SK-N-SH treated with all-trans-retinoic acid at 6 μM for 48 hours (cell line): ENCODE measurements around the gene OR5K3.

Source experiments
- ARNTL ChIP-seq: fragments of 450-650 bp; formaldehyde crosslinking; IDR thresholded peaks from 2 replicates; pipeline ENCODE4 v1.5.0; 2020; ENCODE audit warnings: low read depth, mild to moderate bottlenecking, moderate library complexity, borderline replicate concordance
- GLIS3 ChIP-seq: fragments of 250-450 bp; sonication (Bioruptor Pico); IDR thresholded peaks from 2 replicates; pipeline ENCODE4 v1.5.0; 2020; ENCODE audit warnings: mild to moderate bottlenecking, moderate library complexity
- ISL1 ChIP-seq: fragments of 250-450 bp; sonication (Bioruptor Pico); IDR thresholded peaks from 2 replicates; pipeline ENCODE4 v2.1.2; 2022; ENCODE audit warnings: mild to moderate bottlenecking, moderate library complexity
- OSR1 ChIP-seq: fragments of 250-450 bp; sonication (Bioruptor Pico); IDR thresholded peaks from 2 replicates; pipeline ENCODE4 v1.8.0; 2022; ENCODE audit warnings: moderate library complexity, mild to moderate bottlenecking, inconsistent platforms
- SNAI2 ChIP-seq: fragments of 250-450 bp; sonication (Bioruptor Pico); IDR thresholded peaks from 2 replicates; pipeline ENCODE4 v1.5.0; 2020; ENCODE audit warnings: mild to moderate bottlenecking, moderate library complexity
- ZFP3 ChIP-seq: fragments of 250-450 bp; sonication (Bioruptor Pico); IDR thresholded peaks from 2 replicates; pipeline ENCODE4 v1.5.0; 2020; ENCODE audit warnings: mild to moderate bottlenecking, moderate library complexity
- ZFP30 ChIP-seq: fragments of 450-650 bp; formaldehyde crosslinking; IDR thresholded peaks from 2 replicates; pipeline ENCODE4 v1.5.0; 2022; ENCODE audit warnings: mild to moderate bottlenecking, moderate library complexity
- ZNF70 ChIP-seq: fragments of 450-650 bp; formaldehyde crosslinking; IDR thresholded peaks from 2 replicates; pipeline ENCODE4 v1.5.0; 2020; ENCODE audit warnings: mild to moderate bottlenecking, moderate library complexity
- ZNF8 ChIP-seq: fragments of 450-650 bp; formaldehyde crosslinking; IDR thresholded peaks from 2 replicates; pipeline ENCODE4 v1.5.0; 2020; ENCODE audit warnings: mild to moderate bottlenecking, moderate library complexity
- TF ChIP-seq, protein P1 (sequence below): fragments of 250-450 bp; sonication (Bioruptor Pico); IDR thresholded peaks from 2 replicates; pipeline ENCODE4 v1.8.0; 2021; ENCODE audit warnings: low read depth, mild to moderate bottlenecking, moderate library complexity, borderline replicate concordance
- TF ChIP-seq, protein P2 (sequence below): fragments of 250-450 bp; sonication (Bioruptor Pico); IDR thresholded peaks from 2 replicates; pipeline ENCODE4 v1.8.0; 2020; ENCODE audit warnings: mild to moderate bottlenecking, moderate library complexity, borderline replicate concordance
- TF ChIP-seq, protein P3 (sequence below): fragments of 250-450 bp; sonication (Bioruptor Pico); IDR thresholded peaks from 2 replicates; pipeline ENCODE4 v1.5.0; 2020; ENCODE audit warnings: mild to moderate bottlenecking, moderate library complexity
- TF ChIP-seq, protein P4 (sequence below): fragments of 250-450 bp; sonication (Bioruptor Pico); IDR thresholded peaks from 2 replicates; pipeline ENCODE4 v1.5.1; 2020; ENCODE audit warnings: low read depth, mild to moderate bottlenecking, moderate library complexity

GRCh38 chr3:98350082-98350481, 40.4 kb upstream of the OR5K3 start:
- TF ChIP-seq, protein P1, sequence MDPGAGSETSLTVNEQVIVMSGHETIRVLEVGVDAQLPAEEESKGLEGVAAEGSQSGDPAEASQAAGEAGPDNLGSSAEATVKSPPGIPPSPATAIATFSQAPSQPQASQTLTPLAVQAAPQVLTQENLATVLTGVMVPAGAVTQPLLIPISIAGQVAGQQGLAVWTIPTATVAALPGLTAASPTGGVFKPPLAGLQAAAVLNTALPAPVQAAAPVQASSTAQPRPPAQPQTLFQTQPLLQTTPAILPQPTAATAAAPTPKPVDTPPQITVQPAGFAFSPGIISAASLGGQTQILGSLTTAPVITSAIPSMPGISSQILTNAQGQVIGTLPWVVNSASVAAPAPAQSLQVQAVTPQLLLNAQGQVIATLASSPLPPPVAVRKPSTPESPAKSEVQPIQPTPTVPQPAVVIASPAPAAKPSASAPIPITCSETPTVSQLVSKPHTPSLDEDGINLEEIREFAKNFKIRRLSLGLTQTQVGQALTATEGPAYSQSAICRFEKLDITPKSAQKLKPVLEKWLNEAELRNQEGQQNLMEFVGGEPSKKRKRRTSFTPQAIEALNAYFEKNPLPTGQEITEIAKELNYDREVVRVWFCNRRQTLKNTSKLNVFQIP (CRISPR knock-in tag) = no peak
- TF ChIP-seq ARNTL (CRISPR knock-in tag) (no peak), ZFP30 (CRISPR knock-in tag) (no peak), SNAI2 (CRISPR knock-in tag) (no peak), ZNF70 (no peak), ISL1 (CRISPR knock-in tag) (no peak), OSR1 (CRISPR knock-in tag) (no peak), GLIS3 (no peak), ZFP3 (CRISPR knock-in tag) (no peak), ZNF8 (CRISPR knock-in tag) (no peak)
- TF ChIP-seq, protein P2, sequence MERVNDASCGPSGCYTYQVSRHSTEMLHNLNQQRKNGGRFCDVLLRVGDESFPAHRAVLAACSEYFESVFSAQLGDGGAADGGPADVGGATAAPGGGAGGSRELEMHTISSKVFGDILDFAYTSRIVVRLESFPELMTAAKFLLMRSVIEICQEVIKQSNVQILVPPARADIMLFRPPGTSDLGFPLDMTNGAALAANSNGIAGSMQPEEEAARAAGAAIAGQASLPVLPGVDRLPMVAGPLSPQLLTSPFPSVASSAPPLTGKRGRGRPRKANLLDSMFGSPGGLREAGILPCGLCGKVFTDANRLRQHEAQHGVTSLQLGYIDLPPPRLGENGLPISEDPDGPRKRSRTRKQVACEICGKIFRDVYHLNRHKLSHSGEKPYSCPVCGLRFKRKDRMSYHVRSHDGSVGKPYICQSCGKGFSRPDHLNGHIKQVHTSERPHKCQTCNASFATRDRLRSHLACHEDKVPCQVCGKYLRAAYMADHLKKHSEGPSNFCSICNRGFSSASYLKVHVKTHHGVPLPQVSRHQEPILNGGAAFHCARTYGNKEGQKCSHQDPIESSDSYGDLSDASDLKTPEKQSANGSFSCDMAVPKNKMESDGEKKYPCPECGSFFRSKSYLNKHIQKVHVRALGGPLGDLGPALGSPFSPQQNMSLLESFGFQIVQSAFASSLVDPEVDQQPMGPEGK (CRISPR knock-in tag) = no peak
- TF ChIP-seq, protein P3, sequence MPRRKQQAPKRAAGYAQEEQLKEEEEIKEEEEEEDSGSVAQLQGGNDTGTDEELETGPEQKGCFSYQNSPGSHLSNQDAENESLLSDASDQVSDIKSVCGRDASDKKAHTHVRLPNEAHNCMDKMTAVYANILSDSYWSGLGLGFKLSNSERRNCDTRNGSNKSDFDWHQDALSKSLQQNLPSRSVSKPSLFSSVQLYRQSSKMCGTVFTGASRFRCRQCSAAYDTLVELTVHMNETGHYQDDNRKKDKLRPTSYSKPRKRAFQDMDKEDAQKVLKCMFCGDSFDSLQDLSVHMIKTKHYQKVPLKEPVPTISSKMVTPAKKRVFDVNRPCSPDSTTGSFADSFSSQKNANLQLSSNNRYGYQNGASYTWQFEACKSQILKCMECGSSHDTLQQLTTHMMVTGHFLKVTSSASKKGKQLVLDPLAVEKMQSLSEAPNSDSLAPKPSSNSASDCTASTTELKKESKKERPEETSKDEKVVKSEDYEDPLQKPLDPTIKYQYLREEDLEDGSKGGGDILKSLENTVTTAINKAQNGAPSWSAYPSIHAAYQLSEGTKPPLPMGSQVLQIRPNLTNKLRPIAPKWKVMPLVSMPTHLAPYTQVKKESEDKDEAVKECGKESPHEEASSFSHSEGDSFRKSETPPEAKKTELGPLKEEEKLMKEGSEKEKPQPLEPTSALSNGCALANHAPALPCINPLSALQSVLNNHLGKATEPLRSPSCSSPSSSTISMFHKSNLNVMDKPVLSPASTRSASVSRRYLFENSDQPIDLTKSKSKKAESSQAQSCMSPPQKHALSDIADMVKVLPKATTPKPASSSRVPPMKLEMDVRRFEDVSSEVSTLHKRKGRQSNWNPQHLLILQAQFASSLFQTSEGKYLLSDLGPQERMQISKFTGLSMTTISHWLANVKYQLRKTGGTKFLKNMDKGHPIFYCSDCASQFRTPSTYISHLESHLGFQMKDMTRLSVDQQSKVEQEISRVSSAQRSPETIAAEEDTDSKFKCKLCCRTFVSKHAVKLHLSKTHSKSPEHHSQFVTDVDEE (CRISPR knock-in tag) = no peak
- TF ChIP-seq, protein P4, sequence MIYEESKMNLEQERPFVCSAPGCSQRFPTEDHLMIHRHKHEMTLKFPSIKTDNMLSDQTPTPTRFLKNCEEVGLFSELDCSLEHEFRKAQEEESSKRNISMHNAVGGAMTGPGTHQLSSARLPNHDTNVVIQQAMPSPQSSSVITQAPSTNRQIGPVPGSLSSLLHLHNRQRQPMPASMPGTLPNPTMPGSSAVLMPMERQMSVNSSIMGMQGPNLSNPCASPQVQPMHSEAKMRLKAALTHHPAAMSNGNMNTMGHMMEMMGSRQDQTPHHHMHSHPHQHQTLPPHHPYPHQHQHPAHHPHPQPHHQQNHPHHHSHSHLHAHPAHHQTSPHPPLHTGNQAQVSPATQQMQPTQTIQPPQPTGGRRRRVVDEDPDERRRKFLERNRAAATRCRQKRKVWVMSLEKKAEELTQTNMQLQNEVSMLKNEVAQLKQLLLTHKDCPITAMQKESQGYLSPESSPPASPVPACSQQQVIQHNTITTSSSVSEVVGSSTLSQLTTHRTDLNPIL (CRISPR knock-in tag) = no peak
